Measurements from ENCODE around the gene NIBAN1.
"Not testable (repeated sequence)": the region's sequence is repeated elsewhere in the genome, so short reads cannot be mapped to it uniquely, and the experiment has no call there.

- TF ChIP-seq EZH2 (IDR thresholded peaks at IDR 0.05; ENCODE audit: insufficient read depth, low read length); CTCF (IDR thresholded peaks at IDR 0.05; ENCODE audit: insufficient read depth, low read depth, low read length): not testable (repeated sequence)
Observed at GRCh38 chr1:184999974-185000373, 25.7 kb upstream of the NIBAN1 start.
